ENCODE measurements around the gene RAP1A. TPM values are rescaled to one million over a fixed set of nuclear protein-coding genes. Genes with fewer than 3 reads are reported as not detected.

The RAP1A gene
- total and polyA plus RNA-seq, 3 donors from 2014 or later = 20.8 to 42.8 (median 27.6) TPM

- H3K27me3 ChIP-seq = no peaks in the 10 kb centered on the region
- H3K4me3 ChIP-seq = no peak overlapping the region
- peaks cover 9% of the 10 kb centered on the region for H3K4me1 ChIP-seq
- DNase-seq = no peak
- intact Hi-C loops (cut with DNase I; ENCODE audit: low total_unique reads) = no loop called here
- peak overlapping the region in 1 of 2 donors; percentile 31 for H3K27ac ChIP-seq
- no peaks in the 10 kb centered on the region for H3K9me3 ChIP-seq
- TF ChIP-seq POLR2A (IDR thresholded peaks at IDR 0.05) (no peak), CTCF (IDR thresholded peaks at IDR 0.05) (no peak)
- no peaks in the 10 kb centered on the region for H3K36me3 ChIP-seq (ENCODE audit: low read depth, missing control alignments)
- WGBS, 2 donors = 59 to 61% methylated on average over 6 of the region's 6 CpGs
Observed at GRCh38 chr1:111591937-111592336, 27.7 kb upstream of the RAP1A start.

GRCh38 chr1:111592389-111593361, 26.9 kb upstream of the RAP1A start:
- peaks cover 9% of the 10 kb centered on the region for H3K4me1 ChIP-seq
- no peaks in the 10 kb centered on the region for H3K27me3 ChIP-seq
- TF ChIP-seq POLR2A (IDR thresholded peaks at IDR 0.05) = no peak
- TF ChIP-seq CTCF (IDR thresholded peaks at IDR 0.05) = no peak
- intact Hi-C loops (cut with DNase I; ENCODE audit: low total_unique reads) = no loop called here
- no peaks in the 10 kb centered on the region for H3K36me3 ChIP-seq (ENCODE audit: low read depth, missing control alignments)
- no peaks in the 10 kb centered on the region for H3K9me3 ChIP-seq
- peak; percentile 53 for DNase-seq
- H3K27ac ChIP-seq = peak overlapping the region in 1 of 2 donors; percentile 31
- H3K4me3 ChIP-seq = no peak overlapping the region
- 19 to 33% methylated on average over 11 of the region's 11 CpGs for WGBS, 2 donors

- H3K9me3 ChIP-seq = no peaks in the 10 kb centered on the region
- no peak for DNase-seq
- 63 to 68% methylated on average over 5 of the region's 5 CpGs for WGBS, 2 donors
Observed at GRCh38 chr1:111593403-111594305, 25.9 kb upstream of the RAP1A start.

GRCh38 chr1:111594306-111594693, 25.3 kb upstream of the RAP1A start:
- H3K4me1 ChIP-seq = peaks cover 9% of the 10 kb centered on the region
- DNase-seq = no peak
- H3K36me3 ChIP-seq (ENCODE audit: low read depth, missing control alignments) = no peaks in the 10 kb centered on the region
- no peak for TF ChIP-seq CTCF (IDR thresholded peaks at IDR 0.05)
- no peak for TF ChIP-seq POLR2A (IDR thresholded peaks at IDR 0.05)
- no peaks in the 10 kb centered on the region for H3K27me3 ChIP-seq
- no peak overlapping the region for H3K4me3 ChIP-seq
- no peak overlapping the region for H3K27ac ChIP-seq
- H3K9me3 ChIP-seq = no peaks in the 10 kb centered on the region
- intact Hi-C loops (cut with DNase I; ENCODE audit: low total_unique reads) = no loop called here
- WGBS, 2 donors = 80 to 81% methylated on average over 4 of the region's 4 CpGs

More at GRCh38 chr1:111593403-111594305, 25.9 kb upstream of the RAP1A start:
- TF ChIP-seq CTCF (IDR thresholded peaks at IDR 0.05) = no peak
- no peak for TF ChIP-seq POLR2A (IDR thresholded peaks at IDR 0.05)
- intact Hi-C loops (cut with DNase I; ENCODE audit: low total_unique reads) = no loop called here
- H3K36me3 ChIP-seq (ENCODE audit: low read depth, missing control alignments) = no peaks in the 10 kb centered on the region
- H3K4me3 ChIP-seq = no peak overlapping the region
- no peaks in the 10 kb centered on the region for H3K27me3 ChIP-seq
- peaks cover 9% of the 10 kb centered on the region for H3K4me1 ChIP-seq
- H3K27ac ChIP-seq = peak overlapping the region in 1 of 2 donors; percentile 31

All from testis (tissue), 3 donors.